T-helper 2 cell (primary cell): ENCODE measurements around the gene PSD2.

ENCODE experiments used
- DNase-seq, 5 experiments: peaks; one replicate each; pipeline versions ENCODE4 v3.0.0 to v3.0.0-alpha.2; 2012 to 2022

PSD2 gene

DNA sequence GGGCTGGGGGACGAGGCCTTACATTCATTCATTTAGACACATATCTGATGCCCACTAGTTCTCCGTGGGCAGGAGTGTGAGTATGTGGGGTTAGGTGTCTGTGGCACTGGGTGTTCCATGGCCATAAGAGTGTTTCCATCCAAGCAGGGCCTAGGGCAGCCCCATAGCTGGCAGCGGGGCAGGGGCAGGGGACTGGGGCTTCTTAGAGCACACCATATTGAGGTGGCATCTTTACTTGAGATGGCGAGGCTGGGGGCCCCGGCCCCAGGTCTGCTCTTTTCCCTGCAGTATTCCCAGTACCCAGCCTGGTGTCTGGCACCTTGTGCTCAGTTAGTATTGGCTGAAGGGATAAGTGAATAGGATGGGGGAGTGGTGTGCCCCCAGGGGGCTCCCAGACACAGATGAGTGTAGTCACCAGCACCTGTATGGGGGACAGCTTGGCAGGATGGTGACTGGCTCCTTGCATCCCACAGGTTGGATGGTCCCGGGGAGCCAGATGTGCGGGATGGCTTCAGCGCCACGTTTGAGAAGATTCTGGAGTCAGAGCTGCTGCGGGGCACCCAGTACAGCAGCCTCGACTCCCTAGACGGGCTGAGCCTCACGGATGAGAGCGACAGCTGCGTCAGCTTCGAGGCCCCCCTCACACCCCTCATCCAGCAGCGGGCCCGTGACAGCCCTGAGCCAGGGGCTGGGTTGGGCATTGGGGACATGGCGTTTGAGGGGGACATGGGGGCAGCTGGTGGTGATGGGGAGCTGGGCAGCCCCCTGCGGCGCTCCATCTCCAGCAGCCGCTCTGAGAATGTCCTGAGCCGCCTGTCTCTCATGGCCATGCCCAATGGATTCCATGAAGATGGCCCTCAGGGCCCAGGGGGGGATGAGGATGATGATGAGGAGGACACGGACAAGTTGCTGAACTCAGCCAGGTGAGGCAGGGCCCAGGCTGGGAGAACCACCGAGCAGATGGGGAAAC, 17.5 kb downstream of the PSD2 start:
- no peak for DNase-seq

DNA sequence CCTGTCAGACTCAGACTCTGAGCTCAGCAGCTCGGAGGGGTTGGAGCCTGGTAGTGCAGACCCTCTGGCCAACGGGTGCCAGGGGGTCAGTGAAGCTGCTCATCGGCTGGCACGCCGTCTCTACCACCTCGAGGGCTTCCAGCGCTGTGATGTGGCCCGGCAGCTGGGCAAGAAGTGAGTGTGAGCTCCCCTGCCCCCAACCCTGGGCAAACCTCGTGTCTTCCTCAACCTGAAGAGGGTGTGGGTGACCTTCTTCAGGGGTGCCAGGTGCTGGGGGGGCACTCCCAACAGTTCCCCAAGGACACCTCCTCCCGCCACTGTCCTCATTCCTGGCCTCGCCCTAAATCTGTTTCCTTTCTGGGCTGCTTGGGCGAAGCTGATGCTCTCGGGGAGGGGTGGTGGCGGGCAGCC, 18.6 kb downstream of the PSD2 start:
- no peak for DNase-seq

DNA sequence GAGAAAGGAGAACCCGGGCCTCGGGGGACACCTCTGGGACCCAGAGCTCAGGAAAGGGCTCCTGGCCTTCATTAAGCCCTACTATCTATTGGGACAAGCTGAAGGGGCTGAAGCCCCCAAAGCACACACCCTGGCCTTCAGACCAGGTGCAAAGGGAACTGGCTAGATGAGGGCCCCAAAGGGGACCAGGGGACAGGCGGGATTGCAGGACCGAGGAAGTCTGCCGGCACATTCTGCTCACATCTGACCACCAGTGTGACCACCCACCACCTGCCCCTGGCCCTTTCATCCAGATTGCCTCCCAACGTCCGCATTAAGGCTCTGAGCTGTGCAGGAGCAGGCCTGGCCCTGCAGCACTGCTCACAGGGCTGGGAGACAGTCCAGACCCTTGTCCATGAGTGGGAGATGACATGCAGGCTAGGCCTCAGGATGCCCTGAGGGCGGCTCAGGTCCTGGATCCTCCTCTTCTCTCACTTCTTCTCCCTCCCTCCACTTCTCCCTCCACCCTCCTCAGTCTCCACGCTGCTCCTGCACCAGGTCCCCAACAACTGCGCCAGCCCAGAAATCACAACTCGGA, 19.2 kb downstream of the PSD2 start:
- no peak for DNase-seq

DNA sequence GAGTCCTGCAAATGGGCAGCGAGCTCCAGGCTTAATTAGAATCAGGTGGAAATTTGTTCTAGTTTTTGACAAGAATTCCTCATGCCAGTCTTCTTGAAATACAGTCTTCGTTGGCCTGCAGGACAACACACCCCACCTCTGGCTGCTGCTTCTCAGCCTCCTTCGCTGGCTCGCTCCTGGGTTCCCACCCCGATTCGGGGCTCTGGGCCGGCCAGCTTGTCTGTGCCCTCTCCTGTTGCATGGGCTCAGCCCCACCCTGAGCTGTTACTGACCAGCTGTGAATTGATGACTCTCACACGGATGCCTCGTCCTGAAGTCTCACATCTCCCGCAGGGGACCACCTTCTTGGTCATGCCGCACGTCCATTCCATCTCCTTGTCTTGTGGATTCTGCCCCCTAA, 21.0 kb downstream of the PSD2 start:
- no peak for DNase-seq

DNA sequence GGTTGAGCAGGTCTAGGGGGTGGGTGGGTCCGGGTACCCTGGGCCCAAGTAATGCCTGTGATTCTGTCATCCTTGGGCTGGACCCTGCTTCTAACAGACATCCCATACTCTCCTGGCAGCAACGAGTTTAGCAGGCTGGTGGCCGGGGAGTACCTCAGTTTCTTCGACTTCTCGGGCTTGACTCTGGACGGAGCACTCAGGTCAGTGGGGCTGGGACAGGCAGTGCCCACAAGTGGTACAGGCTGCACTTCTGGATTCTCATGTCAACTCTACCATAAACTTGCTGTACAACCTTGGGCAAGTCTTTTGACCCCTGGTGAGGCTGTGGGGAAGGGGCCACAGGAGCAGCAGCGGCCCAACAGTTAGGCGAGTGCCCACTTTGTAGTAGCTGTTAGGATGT, 21.8 kb downstream of the PSD2 start:
- DNase-seq = no peak

DNA sequence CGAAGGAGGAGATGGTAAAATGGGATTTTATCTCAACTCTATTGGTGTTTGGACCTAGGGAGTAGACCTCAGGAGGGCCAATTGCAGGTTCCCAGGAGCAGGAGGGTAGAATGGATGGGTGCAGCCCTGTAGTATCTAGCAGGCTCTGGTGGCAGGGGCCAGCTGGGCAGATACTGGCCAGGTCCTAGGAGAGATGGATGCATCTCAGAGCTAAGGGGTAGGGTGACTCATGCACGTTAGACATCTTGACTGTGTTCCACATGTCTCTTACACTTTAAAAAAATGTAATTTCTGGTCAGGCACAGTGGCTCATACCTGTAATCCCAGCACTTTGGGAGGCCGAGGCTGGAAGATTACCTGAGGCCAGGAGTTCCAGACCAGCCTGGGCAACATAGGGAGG, 22.4 kb downstream of the PSD2 start:
- no peak for DNase-seq

DNA sequence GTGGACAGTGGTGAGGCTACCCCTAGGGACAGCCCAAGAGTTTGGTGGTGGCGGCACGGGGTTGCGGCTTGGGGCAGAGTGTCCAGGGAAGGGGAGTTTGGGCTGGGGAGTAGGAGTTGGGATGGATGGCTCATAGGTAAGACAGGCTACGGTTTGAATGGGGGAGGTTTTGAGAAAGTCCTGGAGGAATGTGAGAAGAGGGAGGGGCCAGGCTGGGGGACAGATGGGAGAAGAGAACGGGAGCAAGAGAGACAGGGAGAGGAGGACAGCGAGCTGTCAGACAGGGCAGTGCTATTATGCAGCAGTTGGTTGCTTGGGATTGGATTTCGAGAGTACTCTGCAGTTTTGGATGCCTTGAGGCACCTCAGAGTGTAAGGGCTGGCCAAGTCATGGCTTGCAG, 24.5 kb downstream of the PSD2 start:
- no peak for DNase-seq

DNA sequence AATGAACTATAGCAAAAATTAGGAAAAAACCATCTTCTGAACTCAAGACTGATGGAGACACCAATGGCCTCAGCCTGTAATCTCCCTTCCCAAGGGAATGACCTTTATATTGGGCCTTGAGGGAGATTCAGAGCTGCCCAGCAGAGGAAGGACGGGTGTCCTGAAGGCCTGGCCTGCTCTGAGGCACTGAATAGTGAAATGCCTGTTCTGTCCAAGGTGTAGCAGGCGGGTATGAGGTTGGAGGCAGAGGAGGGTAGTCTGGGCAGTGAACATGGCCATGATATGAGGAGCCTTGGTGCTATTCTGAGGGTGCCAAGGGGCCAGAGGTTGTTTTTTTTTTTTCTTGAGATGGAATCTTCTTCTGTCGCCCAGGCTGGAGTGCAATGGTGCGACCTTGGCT, 25.0 kb downstream of the PSD2 start:
- DNase-seq = no peak

DNA sequence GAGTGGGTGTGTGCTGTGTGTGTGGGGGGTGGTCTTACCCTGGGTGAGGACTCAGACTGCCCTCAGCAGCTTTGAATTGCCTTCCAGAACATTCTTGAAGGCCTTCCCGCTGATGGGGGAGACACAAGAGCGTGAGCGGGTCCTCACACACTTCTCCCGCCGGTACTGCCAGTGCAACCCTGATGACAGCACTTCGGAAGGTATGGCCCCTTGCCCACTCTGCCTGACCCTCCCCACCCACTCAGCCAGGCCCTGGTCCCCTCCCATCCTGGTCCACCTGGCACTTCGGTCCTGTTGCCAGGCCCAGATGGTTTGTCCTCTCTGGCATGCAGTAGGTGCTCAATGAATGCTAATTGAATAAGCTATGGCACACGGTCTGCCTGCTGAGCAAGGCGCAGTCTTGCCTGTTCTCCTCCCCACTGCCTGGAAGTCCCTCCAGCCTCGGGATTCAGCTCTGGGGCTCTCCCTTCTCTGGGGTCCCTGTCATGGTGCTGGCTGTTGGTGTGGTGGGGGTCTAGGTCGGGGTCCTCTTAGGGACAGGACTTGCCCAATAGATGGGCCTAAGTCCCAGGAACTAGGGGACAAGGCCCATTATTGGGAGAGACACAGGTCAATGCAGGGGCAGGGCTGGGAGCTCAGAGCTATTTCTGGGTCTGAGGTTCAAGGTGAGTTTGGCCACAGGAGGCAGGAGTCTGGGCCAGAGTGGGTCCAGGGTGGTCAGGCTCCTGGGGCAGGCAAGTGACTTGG, 26.4 kb downstream of the PSD2 start:
- no peak for DNase-seq

DNA sequence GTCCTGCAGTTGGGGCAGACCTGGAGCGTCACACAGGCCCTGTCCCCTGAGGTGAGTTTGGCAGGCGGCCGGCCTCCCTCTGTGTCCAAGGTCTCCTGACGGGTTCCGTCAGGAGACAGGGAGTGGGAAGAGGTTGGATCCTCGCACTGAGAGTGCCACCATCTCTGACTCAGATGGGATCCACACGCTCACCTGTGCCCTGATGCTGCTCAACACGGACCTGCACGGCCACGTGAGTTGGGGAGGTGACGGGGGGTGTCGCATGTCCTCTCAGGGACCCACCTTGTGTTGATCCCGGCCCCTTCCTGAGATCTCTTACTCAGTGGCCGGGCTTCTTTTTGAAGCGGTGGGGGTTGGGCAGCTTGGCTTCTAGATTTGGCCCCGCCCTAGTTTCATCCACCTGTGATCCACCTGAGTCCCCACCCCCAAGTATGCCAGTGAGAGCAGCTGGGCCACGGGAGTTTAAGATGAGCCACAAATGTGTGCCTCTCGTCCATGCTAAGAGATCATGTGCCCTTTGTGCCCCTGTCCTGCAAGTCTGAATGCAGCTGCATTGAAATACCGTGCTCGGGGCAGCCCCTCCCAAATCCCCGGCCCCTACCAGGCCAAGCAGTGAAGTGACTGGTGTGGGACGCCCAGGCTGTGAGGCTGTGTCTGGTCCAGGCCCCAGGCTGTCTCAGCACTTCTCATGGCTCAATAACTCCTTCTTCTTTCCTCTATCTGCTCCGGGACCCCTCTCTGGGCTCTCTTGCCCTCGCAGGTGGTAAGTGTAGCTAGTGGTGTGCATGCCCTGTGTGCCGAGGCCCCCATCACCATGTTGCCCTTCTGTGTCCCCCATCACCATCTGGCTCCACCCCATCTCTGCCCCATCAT, 27.2 kb downstream of the PSD2 start:
- no peak for DNase-seq

DNA sequence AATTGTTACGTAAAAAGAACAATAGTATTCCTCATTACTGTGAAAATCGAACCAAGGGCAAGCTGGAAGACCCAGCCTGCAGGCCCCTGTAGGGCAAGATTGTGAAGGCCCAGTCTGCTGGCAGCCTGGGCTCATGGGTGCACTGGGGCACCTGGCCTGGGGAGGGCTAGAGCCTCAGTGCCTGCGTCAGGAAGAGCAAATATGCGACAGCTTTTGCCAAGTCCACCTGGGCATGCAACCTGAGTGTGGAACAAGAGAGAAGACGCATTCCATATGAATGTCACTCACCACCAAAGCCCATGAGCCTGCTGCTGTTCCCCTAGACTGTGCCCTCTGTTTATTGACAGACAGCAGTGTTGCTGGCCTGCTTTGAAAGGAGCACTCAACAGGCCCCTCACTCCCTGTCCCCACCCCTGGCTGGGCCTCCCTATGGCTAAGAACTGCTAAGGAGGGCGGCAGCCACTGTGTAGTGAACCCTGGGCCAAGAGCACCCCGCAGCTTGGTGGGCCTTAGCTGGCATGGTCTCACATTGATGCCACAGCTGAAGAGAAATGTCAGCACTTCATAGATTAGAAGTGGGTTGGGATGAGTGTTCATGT, 28.2 kb downstream of the PSD2 start:
- DNase-seq = no peak

DNA sequence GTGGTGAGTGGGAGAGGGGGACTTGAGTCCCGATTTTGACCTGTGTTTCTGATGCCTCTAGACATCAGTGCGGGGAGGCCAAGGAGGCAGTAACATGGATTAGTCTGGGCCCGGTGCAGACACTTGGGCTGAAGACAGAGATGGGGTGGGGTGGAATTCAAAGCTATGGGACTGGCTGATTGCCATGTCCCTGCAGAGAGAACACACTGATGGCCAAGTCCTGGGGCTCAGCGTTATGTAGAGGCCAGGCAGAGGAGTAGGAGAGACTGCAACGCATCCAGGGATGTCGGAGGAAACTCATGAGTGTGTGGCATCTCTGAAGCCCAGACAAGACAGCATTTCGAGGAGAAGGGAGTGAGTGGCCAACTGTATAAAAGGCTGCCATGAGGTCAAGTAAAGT, 30.1 kb downstream of the PSD2 start:
- no peak for DNase-seq

DNA sequence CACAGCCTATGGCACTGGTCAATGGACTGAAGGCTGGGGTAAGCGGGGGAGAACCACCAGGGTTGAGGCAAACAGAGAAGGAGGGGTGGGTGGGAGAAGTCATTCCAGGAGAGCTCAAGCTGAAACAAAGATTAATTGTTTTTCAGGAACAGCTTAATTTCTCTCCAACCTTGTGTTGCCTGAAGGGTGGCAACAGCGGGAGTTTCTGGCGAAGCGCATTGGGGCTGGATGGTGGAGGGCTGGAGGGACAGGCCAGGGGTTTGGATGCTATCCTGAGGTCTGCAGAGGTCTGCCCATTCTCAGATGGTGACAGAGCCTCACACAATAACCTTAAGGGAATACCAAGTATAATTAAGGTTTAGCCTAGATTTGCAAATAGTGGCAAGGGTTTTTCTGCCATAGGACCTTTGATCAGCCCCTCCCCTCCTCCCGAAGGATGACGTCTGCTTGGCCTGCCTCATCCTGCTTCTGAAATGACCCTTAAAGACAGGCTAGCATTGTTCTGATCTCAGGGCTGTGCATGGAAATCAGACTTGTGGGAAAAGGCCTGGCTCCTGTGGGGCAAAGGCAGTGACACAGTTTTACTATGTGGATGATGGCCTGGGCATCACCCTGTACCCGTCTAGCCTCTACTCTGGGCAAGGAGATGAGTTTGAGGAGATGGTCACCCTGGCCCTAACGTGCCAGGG, 32.7 kb downstream of the PSD2 start:
- DNase-seq = no peak

DNA sequence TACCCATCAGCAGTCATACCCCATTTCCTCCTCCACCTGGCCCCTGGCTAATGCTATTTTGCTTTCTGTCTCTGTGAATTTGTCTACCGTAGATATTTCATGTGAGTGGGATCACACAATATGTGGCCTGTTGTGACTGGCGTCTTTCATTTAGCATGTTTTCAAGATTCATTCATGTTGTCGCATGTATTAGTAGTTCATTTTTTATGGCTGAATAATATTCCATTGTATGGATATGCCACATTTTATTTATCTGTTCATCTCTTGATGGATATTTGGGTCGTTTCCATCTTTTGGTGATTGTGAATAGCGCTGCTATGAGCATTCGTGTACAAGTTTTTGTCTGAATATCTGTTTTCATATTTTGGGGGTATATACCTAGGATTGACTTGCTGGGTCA, 33.9 kb downstream of the PSD2 start:
- DNase-seq = no peak

DNA sequence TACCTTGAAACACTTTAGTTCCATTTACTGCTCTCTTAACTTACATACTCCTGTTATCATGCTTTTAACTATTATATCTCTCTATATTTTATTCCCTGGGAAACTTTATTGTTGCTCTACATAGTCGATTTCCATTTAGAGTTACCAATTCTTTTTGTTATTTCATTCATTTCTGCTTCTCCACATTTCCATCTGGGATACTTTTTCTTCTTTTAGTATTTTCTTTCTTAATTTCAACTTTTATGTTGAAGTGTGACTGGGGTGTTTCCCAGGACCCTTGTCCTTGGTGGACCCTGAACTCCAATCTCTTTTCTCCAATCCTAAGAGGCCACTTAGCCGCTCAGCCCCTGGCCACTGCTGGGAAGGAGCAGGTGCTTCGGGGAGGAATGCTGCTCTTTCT, 36.0 kb downstream of the PSD2 start:
- no peak for DNase-seq

DNA sequence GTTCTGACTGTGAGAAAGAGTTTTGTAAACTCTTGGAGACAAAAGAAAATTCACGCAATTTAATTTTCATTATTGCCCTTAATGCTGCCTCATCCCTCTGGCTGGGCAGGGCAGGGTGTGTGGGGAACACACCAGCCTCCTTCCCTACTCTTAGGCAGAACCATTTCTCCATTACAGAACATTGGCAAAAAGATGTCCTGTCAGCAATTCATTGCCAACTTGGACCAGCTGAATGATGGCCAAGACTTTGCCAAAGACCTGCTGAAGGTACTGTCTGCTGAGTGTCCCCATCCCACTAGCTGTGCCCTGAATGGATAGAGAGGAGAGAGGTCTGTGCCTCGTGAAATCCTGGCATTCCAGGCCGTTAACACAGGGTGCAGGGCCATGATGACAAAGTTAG, 37.9 kb downstream of the PSD2 start:
- DNase-seq = no peak

DNA sequence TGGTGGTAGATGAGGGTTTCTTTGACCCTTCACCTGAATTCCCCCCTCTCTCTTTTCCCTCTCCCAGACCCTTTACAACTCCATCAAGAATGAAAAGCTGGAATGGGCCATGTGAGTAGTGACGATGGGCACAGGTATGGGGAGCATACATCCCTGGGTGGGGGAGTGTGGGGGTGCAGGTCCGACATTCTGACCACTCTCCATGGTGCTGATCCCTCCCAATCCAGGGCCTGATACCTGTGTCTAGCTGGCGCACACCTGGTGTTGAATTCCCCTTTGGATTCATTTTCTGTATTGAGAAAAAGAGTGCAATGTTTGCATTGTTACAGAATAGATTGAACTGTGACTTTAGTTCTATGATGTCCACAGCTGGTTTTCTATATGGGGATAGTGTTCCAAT, 40.0 kb downstream of the PSD2 start:
- DNase-seq = no peak

DNA sequence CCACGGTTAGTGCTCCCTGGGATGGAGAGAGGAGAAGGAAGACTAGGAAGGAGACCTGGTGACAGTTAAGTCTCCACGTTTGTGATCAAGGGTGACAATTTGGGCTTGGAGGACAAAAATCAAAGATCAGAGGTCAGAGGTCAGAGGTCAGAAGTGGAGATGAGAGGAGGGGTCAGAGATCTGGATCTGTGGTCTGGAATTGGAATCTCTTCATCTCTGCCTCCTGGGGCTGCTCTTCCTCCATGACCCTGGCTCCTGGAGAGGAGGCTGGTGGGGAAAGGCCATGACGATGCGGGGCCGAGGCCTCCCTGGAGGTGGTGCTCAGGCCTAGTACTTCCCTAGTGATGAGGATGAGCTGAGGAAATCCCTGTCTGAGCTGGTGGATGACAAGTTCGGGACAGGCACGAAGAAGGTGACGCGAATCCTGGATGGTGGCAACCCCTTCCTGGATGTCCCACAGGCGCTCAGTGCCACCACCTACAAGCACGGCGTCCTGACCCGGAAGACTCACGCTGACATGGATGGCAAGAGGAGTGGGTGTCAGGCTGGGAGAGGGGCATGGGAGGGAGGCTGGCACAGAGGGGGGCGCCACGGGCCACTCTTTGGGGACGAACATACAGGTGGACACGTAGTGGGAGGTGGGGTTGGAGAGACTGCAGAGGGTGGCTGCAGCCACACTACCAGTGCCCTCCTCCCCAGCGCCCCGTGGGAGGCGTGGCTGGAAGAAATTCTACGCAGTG, 41.0 kb downstream of the PSD2 start:
- DNase-seq = no peak

DNA sequence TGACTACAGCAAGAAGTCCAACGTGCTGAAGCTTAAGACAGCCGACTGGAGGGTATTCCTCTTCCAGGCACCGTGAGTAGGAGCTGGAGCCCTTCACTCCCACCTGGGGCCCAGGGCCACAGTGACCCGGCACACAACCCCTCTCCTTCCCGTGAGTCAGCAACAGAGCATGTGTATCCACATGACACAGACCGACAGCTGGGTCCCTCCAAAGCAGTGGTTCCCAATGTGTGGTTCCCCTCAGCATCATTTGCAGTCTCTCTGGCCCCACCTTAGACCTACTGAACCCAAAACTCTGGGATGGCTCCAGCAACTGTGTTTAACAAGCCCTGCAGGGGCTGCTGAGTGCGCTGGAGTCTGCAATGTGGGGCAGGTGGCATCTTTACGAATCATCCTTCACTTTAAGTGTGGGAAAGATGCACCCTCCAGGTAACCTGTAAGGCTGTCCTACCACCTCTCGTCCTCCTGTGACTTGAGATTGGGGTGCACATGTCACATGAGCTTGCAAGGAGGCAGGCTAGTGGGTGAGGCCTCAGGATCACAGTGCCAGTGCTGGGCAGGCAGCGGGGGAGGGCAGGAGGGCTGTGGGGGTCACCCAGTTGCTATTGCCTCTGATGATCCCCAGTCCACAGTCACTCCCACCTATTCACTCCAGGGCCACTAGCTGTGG, 42.2 kb downstream of the PSD2 start:
- no peak for DNase-seq
